HG02970 (cell line): ENCODE results near the gene GLCCI1.
"Not testable (repeated sequence)": the region's sequence is repeated elsewhere in the genome, so short reads cannot be mapped to it uniquely, and the experiment has no call there.

Source experiments
- ATAC-seq: cut with Tn5 transposase; IDR thresholded peaks from one replicate; pipeline ENCODE4 v1.9.1; 2021; ENCODE audit warnings: mild to moderate bottlenecking, moderate library complexity, moderate number of reproducible peaks; ENCODE audit not compliant: unreplicated experiment, low FRiP score

The GLCCI1 gene

GRCh38 chr7:8085420-8085819, 116.8 kb downstream of the GLCCI1 start:
- ATAC-seq: no peak

DNA sequence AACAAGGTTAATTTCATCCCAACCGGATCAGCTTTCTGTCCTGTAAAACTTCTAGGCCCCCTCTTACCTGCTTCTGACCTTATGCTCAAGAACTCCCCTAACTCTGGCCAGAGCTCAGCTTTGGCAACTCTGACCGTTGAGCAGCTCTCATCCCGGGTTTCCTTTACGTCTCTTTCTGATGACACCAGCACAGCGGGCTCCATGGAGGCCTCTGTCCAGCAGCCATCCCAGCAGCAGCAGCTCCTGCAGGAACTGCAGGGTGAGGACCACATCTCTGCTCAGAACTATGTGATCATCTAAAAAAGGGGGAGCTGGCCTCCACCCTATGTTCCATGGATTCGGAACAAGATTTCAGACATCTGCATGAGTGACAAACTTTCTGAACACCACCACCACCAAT, 117.6 kb downstream of the GLCCI1 start:
- ATAC-seq: no peak

DNA sequence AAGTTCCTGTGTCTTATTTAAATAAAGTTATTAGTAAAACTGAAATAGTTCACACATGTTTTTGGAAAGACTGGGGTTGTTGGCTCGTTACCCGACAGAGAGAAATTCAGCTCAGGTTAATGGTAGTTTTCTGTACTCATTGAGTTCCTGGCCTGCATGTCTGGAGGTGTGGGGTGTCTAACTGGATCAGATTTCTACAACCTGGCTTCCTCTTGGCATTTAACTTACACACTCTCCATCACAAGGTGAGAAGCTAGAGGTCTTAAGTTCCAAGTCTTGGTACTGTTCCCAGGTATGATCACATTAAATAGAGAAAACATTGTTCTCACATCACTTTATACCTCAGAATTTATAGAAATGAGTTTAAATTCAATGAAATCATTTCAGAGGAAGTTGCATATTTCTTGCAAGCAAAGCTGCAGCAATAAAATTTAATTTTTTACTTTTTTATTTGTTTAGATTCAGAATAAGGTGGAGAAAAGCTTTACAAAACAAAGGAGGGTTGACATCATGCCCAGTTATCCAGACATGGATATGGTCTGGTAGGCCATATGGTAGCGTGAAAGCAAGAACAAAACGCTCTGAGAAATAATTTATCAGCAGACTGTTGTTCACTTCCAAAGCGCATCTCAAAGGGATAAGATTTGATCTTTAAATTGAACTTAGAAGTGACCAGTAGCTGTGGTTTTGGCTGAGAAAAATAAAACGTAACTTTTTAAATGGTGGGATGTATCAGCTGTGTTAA, 120.6 kb downstream of the GLCCI1 start:
- ATAC-seq: no peak

DNA sequence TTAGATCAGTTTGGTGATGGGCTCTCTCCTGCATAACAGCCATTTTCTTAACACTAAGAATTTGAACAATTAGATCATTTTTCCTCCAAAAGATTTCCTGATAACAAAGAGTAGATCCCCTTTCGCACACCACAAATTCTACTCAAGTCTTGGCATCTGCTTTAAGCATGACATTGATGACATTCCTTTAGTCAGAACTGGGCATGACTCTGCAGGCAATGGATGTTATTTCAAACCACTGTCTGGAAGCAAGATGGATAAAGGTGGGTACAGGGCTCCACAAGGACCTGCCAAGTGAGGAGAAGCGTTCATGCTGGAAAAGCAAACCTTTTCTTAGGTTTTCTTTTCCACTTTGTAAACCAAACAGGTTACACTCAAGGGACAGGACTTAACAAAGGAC, 123.5 kb downstream of the GLCCI1 start:
- ATAC-seq: no peak

DNA sequence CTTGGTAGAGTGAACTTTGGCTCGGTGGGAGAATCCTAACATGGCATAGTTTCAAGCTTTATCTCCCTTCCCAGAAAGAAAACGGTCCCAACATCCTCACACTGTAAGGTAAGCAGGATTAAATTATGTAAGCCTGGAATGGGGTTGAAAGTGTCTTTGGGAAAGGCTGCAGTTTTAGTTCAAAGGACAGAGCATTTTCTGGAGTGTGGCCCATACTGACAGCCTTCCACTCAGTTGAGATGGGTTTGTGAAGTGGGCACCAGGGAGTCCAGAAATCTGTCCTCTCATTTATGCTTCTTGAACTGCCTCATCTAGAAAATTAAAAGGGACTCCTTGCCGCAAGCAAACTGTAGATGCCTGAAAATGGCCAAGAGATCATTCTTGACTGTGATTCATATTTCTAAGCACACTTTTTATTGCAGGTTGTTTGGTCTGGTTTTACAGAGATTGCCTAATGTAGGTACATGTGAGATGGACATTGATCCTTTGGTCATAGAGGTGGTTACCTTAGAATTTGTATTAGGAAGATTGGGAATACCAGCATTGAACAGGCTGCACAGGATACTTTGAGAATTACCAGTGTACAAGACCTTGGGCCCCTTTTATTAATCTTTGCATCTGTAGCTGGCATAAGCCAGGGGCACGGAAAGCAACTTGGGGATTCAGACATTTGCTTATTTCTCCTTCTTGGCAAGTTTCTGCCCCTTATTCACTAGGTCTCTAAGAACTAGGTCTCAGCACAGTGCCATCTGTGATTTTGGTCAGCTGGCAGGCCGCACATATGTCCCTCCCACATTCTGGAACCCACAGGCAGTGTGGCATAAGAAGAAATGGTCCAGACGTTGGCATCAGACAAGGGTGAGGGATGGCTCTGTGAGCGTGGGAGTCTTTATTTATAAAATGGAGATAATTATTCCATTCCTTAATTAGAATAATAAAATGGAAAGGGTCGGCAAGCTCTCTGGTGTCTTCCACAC, 125.9 kb downstream of the GLCCI1 start:
- ATAC-seq: no peak

DNA sequence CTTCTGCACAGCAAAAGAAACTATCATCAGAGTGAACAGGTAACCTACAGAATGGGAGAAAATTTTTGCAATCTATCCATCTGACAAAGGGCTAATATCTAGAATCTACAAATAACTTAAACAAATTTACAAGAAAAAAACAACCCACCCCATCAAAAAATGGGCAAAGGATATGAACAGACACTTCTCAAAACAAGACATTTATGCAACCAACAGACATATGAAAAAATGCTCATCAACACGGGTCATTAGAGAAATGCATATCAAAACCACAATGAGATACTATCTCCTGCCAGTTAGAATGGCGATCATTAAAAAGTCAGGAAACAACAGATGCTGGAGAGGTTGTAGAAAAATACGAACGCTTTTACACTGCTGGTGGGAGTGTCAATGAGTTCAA, 132.7 kb downstream of the GLCCI1 start:
- ATAC-seq: not testable (repeated sequence)

GRCh38 chr7:8103282-8103681, 134.7 kb downstream of the GLCCI1 start:
- ATAC-seq: no peak

DNA sequence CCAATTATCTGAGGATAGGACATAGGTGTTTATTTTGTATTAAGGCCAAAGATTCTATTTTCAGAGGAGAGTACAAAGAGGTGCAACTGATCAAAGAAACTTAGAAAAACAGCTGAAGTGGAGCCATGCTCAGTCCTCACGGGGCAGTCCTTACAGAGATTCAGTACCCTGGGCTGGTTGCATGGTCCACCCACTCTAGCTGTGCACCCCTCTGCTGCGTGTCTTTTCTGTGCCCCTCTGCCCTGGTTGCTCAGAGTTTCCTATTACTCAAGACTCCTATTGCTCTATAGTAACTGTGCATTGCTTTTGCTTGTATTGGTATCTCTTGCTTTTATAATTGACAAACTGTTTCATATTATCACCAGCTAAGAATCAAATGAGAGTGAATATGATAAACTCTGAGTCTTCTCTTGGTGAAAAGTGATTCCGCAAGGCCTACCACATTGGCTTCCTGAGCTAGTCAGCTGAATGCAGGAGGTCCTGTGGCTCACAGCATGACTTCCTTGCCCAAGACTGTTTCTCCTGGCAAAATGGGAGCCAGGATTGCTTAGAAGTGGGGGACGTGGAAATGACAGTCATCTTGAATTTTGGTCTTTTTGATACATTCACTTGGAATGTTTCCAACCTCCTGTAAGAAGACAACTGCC, 137.0 kb downstream of the GLCCI1 start:
- ATAC-seq: no peak

DNA sequence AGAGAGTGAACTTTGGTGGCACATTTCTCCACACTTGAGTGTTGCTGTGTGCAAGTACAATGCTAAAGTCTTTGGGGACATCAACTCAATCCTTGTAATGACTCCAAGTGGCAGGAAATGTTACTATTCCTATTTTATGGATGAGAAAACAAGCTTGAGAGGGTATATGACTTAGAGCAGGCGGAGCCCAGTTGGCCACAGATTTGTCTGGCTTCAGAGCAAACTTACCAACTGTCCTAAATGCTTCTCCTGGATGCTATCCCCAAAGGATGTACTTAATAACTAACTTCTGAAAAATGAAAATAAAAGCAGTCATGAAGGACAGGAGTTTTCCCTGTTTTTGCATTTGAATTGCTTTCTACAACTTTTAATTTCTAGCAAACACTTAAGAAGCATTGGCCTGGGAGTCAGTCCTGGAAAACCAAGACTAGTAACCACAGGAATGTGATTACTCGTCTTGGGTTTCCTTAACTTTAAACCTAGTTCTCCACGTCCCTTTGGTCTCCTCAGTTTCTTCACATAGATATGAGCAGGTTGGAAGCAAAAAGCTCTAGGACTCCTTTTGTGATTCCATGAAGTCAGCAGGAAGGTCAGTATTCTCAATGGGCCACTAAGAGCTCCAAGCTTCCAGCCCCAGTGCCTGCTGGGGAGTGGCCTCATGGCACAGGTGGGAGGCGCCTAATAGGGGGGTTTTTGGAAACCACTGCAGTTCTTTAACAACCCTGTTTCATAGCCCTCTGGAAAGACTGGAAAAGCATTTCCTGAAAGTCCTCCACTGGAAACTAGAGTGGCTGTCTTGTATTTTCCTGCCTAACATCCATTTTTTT, 140.8 kb downstream of the GLCCI1 start:
- no peak for ATAC-seq

DNA sequence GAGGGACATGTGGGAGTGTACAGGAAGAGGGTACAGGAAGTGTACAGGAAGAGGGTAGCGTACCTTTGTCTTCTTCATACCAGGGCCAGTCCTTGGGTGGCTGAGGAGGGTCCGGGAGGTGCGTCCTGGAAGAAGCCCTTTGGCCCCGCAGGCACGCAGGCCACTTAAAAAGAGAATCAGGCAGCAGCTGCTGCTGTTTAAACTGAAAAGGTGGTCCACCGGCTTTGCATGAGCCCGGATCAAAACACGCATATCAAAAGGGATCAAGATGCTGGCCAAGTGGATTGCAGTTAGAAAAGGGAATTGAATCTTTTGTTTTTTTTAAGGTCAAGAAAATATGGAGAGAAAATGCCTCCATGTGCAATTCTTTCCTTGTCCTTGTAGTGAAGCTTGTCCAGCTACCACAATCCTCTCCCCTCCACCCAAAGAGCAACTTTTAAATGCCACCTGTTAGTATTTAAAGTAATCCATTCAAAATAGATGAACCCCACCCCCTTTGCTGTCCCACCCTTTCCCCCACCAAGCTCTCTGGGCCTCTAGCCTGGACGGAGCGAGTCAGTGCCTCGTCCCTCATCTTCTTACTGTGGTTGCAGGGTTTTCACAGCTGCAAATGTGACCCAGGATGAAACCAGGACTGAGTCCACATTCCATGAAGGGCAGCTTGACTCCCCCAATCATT, 142.8 kb downstream of the GLCCI1 start:
- no peak for ATAC-seq

GRCh38 chr7:8112685-8113084, 144.1 kb downstream of the GLCCI1 start:
- no peak for ATAC-seq

GRCh38 chr7:8113184-8113583, 144.6 kb downstream of the GLCCI1 start:
- ATAC-seq: no peak

- ATAC-seq: no peak
Observed at GRCh38 chr7:8114175-8114574, 145.6 kb downstream of the GLCCI1 start.

DNA sequence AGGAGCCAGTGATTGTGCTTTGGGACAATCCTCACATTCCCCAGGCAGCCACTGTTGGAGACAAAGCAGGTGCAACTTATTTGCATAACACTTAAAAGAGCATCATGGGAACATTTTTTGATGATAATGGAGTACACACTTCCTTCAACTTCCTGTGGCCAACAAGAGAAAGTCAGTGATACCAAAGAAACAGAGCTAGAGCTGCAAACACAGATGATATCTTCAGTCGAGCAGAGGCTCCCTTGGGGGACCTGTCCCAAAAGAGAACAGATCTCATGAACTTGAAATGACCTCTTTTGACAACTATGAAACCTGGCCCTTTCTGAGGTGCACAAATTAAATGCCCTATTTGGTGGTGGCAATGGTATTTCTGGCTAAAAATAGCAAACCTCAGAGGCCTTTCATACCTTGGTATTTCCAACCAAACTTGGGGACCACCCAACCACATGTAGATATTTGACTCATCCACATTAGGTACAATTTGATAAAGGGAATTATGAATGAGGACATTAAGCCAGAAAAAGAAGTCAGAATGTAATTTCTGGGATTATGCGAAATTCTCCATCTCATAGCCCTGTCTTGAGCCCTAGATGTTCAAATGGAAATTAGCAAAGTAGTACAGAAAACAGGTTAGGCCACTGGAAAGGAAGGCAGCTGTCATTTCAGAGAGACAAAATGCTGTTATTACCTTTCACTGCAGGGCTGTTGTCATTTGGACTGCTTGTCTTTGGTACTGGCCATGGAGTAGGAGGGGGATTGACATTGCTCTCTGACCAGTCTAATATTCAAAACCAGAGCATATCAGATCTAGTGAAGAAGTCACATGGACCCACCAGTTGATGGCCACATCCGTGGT, 147.2 kb downstream of the GLCCI1 start:
- peak; percentile 83 for ATAC-seq

GRCh38 chr7:8117195-8117594, 148.6 kb downstream of the GLCCI1 start:
- no peak for ATAC-seq

DNA sequence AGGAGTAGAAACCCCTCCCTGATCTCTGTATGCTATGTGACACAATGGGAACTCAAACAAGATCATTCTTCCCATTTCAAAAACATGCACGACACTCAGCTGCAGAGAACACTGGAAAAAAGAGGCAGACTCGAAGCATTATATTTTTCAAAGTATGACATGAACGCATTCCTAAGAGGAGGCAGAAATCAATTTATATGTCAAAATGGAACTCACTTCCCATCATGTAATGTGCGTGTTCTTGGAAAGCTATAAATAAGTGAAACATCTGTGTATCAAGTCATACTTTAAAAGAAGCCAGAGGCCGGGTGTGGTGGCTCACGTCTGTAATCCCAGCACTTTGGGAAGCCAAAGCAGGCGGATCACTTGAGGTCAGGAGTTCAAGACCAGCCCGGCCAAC, 150.7 kb downstream of the GLCCI1 start:
- no peak for ATAC-seq

DNA sequence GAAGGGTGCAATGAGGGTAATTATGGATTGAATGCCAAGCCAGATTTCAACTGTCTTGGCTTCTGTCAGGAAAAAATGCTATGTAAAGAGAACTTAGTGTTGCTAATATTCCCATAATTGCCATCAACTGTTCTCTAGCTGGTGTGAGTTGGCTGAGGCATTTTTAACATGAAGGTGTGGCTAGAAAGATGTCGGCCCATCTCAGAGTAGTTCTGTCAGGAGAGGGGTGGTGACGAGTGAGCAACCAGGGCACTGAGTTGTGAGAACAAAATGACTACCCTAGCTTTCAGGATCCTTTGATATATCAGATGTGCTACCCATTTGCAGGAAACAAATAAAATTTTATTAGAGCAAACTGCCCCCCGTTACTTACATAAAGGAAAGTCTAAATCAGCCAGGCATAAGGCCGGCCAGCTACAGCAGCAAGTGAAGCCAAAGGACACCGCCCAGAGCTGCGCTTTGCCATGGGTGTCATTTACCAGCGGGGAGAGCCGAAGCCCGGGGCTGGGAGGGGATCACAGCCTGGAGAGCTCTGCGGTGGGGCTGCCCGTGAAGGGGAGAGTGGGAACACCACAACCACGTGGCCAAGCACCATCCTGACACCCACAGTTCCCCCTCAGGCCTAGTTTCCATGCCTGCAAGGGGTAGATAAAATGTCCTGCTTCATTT, 151.9 kb downstream of the GLCCI1 start:
- no peak for ATAC-seq

GRCh38 chr7:8121243-8121642, 152.6 kb downstream of the GLCCI1 start:
- ATAC-seq: no peak
